GM10248 (cell line): ENCODE results near the gene RNFT2.

Source experiments
- CTCF ChIA-PET: fragments of 300-600 bp; sonication (Branson Sonifier 250); formaldehyde crosslinking; extraction: SDS; loops from one replicate; lab custom pipeline; 2021; ENCODE audit warnings: antibody characterized with exemption; lab: Yijun Ruan, JAX
- POLR2A ChIA-PET: fragments of 350-650 bp; sonication (Branson Sonifier 250); formaldehyde crosslinking; extraction: SDS; loops from one replicate; lab custom pipeline; 2020; ENCODE audit warnings: antibody characterized with exemption; lab: Yijun Ruan, JAX
- DNase-seq: peaks from one replicate; pipeline ENCODE4 v3.0.0; 2012; ENCODE audit errors: extremely low spot score
- TF ChIP-seq, protein P1 (sequence below): IDR thresholded peaks from 2 replicates; pipeline ENCODE4 v1.5.1; 2012; ENCODE audit warnings: mild to moderate bottlenecking, low read depth; ENCODE audit errors: extremely low read depth, missing control alignments, control extremely low read depth

The RNFT2 gene

DNA sequence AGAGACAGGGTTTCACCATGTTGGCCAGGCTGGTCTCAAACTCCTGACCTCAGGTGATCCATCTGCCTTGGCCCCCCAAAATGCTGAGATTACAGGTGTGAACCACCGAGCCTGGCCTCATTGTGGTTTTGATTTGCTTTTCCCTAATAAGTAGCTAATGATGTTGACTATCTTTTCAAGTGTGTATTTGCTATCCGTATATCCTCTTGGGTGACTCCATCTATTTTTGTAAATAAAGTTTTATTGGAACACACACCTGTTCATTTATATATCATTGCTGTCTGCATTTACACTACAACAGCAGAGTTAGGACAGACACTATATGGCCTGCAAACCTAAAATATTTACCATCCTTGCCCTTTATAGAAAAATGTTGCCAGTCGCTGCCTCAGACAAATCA is 156.8 kb downstream of the RNFT2 start:
- CTCF ChIA-PET, result no interaction called here
- POLR2A ChIA-PET, result no interaction called here
- TF ChIP-seq, protein P1, sequence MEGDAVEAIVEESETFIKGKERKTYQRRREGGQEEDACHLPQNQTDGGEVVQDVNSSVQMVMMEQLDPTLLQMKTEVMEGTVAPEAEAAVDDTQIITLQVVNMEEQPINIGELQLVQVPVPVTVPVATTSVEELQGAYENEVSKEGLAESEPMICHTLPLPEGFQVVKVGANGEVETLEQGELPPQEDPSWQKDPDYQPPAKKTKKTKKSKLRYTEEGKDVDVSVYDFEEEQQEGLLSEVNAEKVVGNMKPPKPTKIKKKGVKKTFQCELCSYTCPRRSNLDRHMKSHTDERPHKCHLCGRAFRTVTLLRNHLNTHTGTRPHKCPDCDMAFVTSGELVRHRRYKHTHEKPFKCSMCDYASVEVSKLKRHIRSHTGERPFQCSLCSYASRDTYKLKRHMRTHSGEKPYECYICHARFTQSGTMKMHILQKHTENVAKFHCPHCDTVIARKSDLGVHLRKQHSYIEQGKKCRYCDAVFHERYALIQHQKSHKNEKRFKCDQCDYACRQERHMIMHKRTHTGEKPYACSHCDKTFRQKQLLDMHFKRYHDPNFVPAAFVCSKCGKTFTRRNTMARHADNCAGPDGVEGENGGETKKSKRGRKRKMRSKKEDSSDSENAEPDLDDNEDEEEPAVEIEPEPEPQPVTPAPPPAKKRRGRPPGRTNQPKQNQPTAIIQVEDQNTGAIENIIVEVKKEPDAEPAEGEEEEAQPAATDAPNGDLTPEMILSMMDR, result no peak
- DNase-seq, result no peak

DNA sequence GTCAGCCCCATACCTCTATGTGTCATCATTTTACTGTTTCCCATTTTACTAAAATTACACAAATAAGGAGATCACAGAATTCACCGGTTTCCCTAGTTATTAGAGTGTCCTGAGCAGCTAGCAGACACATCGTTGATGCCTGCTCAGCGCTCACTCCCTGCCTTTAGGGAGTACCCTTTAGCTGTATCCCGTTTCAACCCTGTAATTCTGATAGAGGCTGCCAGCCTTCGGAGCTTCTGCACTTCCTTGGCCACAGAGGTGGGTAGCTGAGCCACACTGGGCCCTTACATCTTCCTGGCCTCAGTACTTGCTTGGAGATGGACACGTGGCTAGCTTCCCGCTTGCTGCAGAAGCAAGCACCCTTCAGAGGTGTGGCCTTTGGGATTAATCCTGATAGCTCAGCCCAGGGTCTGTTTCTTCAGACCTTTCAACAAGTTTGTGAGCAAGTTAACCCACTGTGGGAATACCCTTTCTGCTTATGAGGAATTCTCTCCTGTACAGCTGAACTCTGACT is 158.4 kb downstream of the RNFT2 start:
- ChIA-PET POLR2A (no interaction called here), CTCF (interaction anchor here (1.3 kb wide), 1 partner anchor 33 kb away, joined by 4 read pairs; no protein-coding TSS in a partner anchor)
- TF ChIP-seq, protein P1, result no peak
- DNase-seq, result no peak

DNA sequence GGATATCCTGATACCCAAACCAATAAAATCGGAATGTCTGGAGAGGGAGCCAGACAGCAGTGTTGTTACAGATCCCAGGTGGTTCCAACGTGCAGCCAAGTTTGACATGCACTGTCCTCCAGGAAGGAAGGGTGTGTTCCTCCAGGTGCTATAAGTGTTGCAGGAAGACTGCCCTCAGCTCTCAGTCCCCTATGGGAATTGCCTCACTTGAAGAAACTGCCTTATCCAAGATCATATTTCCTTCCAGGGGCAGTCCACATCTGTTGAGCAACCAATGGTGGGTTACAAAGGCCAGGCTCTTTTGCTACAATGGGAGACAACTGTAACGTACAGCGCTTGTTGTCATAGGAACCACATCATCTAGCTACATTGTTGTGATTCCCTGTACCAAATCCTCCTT is 159.4 kb downstream of the RNFT2 start:
- TF ChIP-seq, protein P1, result no peak
- ChIA-PET POLR2A (no interaction called here), CTCF (no interaction called here)
- no peak for DNase-seq

DNA sequence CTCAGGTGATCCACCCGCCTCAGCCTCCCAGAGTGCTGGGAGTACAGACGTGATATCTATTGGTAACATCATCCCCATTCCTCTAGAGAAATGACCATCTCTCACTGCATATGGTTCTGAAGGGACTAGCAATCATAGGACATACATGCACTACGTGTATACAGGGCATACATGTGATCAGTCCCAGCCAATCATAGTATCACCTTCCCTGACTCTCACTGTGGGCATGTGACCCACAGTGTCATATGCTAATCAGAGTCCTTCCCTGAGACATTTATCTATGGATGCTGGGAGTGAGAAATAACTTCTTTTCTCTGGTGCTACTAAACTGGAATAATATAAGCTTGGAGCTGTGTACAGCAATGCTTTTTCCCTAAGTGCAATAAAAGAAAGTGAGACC is 160.6 kb downstream of the RNFT2 start:
- no peak for DNase-seq
- CTCF ChIA-PET, result no interaction called here
- POLR2A ChIA-PET, result no interaction called here
- TF ChIP-seq, protein P1, result no peak

DNA sequence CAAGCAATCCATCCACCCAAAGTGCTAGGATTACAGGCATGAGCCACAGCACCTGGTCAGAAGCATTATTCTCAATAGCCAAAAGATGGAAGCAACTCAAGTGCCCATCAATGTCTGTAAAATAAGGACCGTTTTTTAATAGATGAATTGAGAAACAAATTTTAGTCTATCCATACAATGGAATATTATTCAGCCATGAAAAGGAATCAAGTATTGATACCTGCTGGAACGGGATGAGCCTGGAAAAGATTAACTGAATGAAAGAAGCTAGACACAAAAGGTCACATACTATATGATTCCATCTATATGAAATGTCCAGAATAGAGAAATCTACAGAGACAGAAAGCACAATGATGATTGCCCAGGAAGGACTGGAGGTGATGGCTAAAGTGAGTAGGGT is 163.5 kb downstream of the RNFT2 start:
- ChIA-PET POLR2A (no interaction called here), CTCF (interaction anchor here (1.0 kb wide), 2 partner anchors 19 to 193 kb away, joined by 3 read pairs; no protein-coding TSS in a partner anchor)
- DNase-seq, result no peak
- TF ChIP-seq, protein P1, result no peak
